ENCODE data around the gene DUSP18.

The DUSP18 gene

GRCh38 chr22:30650508-30651116 is 17.1 kb downstream of the DUSP18 start:
- no peak overlapping the region for H3K9ac ChIP-seq (ENCODE audit: low read length)
- H3K27ac ChIP-seq (ENCODE audit: low read length) = no peak overlapping the region
- no peaks in the 10 kb centered on the region for H3K9me3 ChIP-seq (ENCODE audit: control insufficient read depth, low read depth, low read length)
- no peak overlapping the region for H3K4me3 ChIP-seq (ENCODE audit: low read length)
- H3K27me3 ChIP-seq (ENCODE audit: control insufficient read depth, insufficient read depth, low read length) = no peaks in the 10 kb centered on the region
- no peaks in the 10 kb centered on the region for H3K36me3 ChIP-seq (ENCODE audit: control insufficient read depth, low read depth, low read length)
- H3K4me1 ChIP-seq (ENCODE audit: control insufficient read depth, low read depth, low read length) = no peaks in the 10 kb centered on the region

DNA sequence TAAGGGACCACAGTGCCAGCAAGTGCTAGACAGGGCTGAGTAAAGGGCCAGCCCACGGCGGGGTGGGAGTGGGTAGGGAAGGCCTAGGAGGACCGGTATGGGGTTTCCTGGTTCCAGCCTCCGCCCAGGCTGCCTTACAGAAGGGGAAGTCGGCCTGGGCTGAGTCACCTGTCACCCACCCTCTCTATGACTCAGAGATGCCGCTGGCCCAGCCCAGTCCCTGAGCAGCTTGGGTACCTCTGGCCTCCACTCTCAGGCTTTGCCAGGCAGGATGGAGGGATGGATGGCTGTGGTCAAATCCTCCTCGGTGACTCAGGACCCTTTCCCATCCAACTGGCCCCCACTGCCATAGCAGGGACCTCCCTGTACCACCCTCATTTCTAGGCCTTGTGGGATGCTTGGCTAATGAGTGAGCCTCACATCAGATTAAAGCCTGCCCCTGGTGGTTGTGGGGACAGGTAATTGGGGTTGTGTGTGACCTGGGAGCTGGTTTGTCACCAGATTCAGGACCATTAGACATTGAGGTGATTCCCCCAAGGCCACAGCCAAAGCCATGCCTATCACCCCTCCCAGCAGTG is 18.2 kb downstream of the DUSP18 start:
- no peaks in the 10 kb centered on the region for H3K9me3 ChIP-seq (ENCODE audit: control insufficient read depth, low read depth, low read length)
- no peaks in the 10 kb centered on the region for H3K36me3 ChIP-seq (ENCODE audit: control insufficient read depth, low read depth, low read length)
- H3K9ac ChIP-seq (ENCODE audit: low read length) = no peak overlapping the region
- H3K4me1 ChIP-seq (ENCODE audit: control insufficient read depth, low read depth, low read length) = no peaks in the 10 kb centered on the region
- H3K27ac ChIP-seq (ENCODE audit: low read length) = no peak overlapping the region
- no peaks in the 10 kb centered on the region for H3K27me3 ChIP-seq (ENCODE audit: control insufficient read depth, insufficient read depth, low read length)
- no peak overlapping the region for H3K4me3 ChIP-seq (ENCODE audit: low read length)

GRCh38 chr22:30648825-30649224 is 18.9 kb downstream of the DUSP18 start:
- H3K4me1 ChIP-seq (ENCODE audit: control insufficient read depth, low read depth, low read length) = no peaks in the 10 kb centered on the region
- no peak overlapping the region for H3K4me3 ChIP-seq (ENCODE audit: low read length)
- no peaks in the 10 kb centered on the region for H3K27me3 ChIP-seq (ENCODE audit: control insufficient read depth, insufficient read depth, low read length)
- no peak overlapping the region for H3K9ac ChIP-seq (ENCODE audit: low read length)
- H3K36me3 ChIP-seq (ENCODE audit: control insufficient read depth, low read depth, low read length) = no peaks in the 10 kb centered on the region
- no peaks in the 10 kb centered on the region for H3K9me3 ChIP-seq (ENCODE audit: control insufficient read depth, low read depth, low read length)
- no peak overlapping the region for H3K27ac ChIP-seq (ENCODE audit: low read length)

GRCh38 chr22:30647536-30647935 is 20.1 kb downstream of the DUSP18 start:
- no peak overlapping the region for H3K9ac ChIP-seq (ENCODE audit: low read length)
- no peaks in the 10 kb centered on the region for H3K4me1 ChIP-seq (ENCODE audit: control insufficient read depth, low read depth, low read length)
- no peaks in the 10 kb centered on the region for H3K27me3 ChIP-seq (ENCODE audit: control insufficient read depth, insufficient read depth, low read length)
- H3K36me3 ChIP-seq (ENCODE audit: control insufficient read depth, low read depth, low read length) = no peaks in the 10 kb centered on the region
- no peak overlapping the region for H3K27ac ChIP-seq (ENCODE audit: low read length)
- no peaks in the 10 kb centered on the region for H3K9me3 ChIP-seq (ENCODE audit: control insufficient read depth, low read depth, low read length)
- H3K4me3 ChIP-seq (ENCODE audit: low read length) = no peak overlapping the region

DNA sequence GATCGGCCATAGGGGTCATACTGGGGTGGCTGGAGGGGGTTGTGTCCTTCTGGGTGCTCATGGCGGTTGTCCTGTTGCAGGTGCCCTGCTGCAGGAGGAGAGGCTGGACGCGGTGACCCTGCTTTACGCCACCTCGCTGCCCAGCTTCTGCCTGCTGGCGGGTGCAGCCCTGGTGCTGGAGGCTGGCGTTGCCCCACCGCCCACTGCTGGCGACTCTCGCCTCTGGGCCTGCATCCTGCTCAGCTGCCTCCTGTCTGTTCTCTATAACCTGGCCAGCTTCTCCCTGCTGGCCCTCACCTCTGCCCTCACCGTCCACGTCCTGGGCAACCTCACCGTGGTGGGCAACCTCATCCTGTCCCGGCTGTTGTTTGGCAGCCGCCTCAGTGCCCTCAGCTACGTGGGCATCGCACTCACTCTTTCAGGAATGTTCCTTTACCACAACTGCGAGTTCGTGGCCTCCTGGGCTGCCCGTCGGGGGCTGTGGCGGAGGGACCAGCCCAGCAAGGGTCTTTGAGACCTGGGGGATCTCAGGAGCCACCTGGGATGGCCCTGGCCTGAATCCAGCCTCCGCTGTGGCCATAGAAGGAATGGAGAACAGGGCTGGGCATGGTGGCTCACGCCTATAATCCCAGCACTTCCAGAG is 21.0 kb downstream of the DUSP18 start:
- H3K9ac ChIP-seq (ENCODE audit: low read length) = no peak overlapping the region
- H3K4me1 ChIP-seq (ENCODE audit: control insufficient read depth, low read depth, low read length) = no peaks in the 10 kb centered on the region
- H3K27ac ChIP-seq (ENCODE audit: low read length) = no peak overlapping the region
- no peaks in the 10 kb centered on the region for H3K9me3 ChIP-seq (ENCODE audit: control insufficient read depth, low read depth, low read length)
- no peaks in the 10 kb centered on the region for H3K27me3 ChIP-seq (ENCODE audit: control insufficient read depth, insufficient read depth, low read length)
- no peaks in the 10 kb centered on the region for H3K36me3 ChIP-seq (ENCODE audit: control insufficient read depth, low read depth, low read length)
- no peak overlapping the region for H3K4me3 ChIP-seq (ENCODE audit: low read length)

- Histone ChIP-seq H3K4me3 (ENCODE audit: low read length) (no peak overlapping the region), H3K36me3 (ENCODE audit: control insufficient read depth, low read depth, low read length) (no peaks in the 10 kb centered on the region), H3K9me3 (ENCODE audit: control insufficient read depth, low read depth, low read length) (no peaks in the 10 kb centered on the region), H3K9ac (ENCODE audit: low read length) (no peak overlapping the region), H3K27me3 (ENCODE audit: control insufficient read depth, insufficient read depth, low read length) (no peaks in the 10 kb centered on the region), H3K27ac (ENCODE audit: low read length) (no peak overlapping the region), H3K4me1 (ENCODE audit: control insufficient read depth, low read depth, low read length) (no peaks in the 10 kb centered on the region)
These were observed 24.4 kb downstream of the DUSP18 start for GRCh38 chr22:30643055-30643875.

GRCh38 chr22:30640839-30641430 is 26.7 kb downstream of the DUSP18 start:
- Histone ChIP-seq H3K27me3 (ENCODE audit: control insufficient read depth, insufficient read depth, low read length) (peaks cover 3% of the 10 kb centered on the region), H3K9ac (ENCODE audit: low read length) (no peak overlapping the region), H3K4me1 (ENCODE audit: control insufficient read depth, low read depth, low read length) (peaks cover 3% of the 10 kb centered on the region)

GRCh38 chr22:30640361-30640760 is 27.3 kb downstream of the DUSP18 start:
- Histone ChIP-seq H3K9me3 (ENCODE audit: control insufficient read depth, low read depth, low read length) (no peaks in the 10 kb centered on the region), H3K4me1 (ENCODE audit: control insufficient read depth, low read depth, low read length) (peaks cover 4% of the 10 kb centered on the region), H3K9ac (ENCODE audit: low read length) (no peak overlapping the region), H3K27ac (ENCODE audit: low read length) (no peak overlapping the region), H3K4me3 (ENCODE audit: low read length) (no peak overlapping the region), H3K36me3 (ENCODE audit: control insufficient read depth, low read depth, low read length) (no peaks in the 10 kb centered on the region), H3K27me3 (ENCODE audit: control insufficient read depth, insufficient read depth, low read length) (peaks cover 4% of the 10 kb centered on the region)

More at GRCh38 chr22:30640839-30641430, 26.7 kb downstream of the DUSP18 start:
- H3K4me3 ChIP-seq (ENCODE audit: low read length) = no peak overlapping the region
- no peaks in the 10 kb centered on the region for H3K36me3 ChIP-seq (ENCODE audit: control insufficient read depth, low read depth, low read length)
- no peaks in the 10 kb centered on the region for H3K9me3 ChIP-seq (ENCODE audit: control insufficient read depth, low read depth, low read length)
- H3K27ac ChIP-seq (ENCODE audit: low read length) = no peak overlapping the region

- H3K36me3 ChIP-seq (ENCODE audit: control insufficient read depth, low read depth, low read length) = no peaks in the 10 kb centered on the region
- no peak overlapping the region for H3K27ac ChIP-seq (ENCODE audit: low read length)
- no peak overlapping the region for H3K9ac ChIP-seq (ENCODE audit: low read length)
- no peaks in the 10 kb centered on the region for H3K9me3 ChIP-seq (ENCODE audit: control insufficient read depth, low read depth, low read length)
- peaks cover 4% of the 10 kb centered on the region for H3K27me3 ChIP-seq (ENCODE audit: control insufficient read depth, insufficient read depth, low read length)
- H3K4me1 ChIP-seq (ENCODE audit: control insufficient read depth, low read depth, low read length) = peaks cover 7% of the 10 kb centered on the region
- H3K4me3 ChIP-seq (ENCODE audit: low read length) = no peak overlapping the region
These were observed 30.0 kb downstream of the DUSP18 start for GRCh38 chr22:30637701-30638114.

GRCh38 chr22:30636226-30637077 is 31.2 kb downstream of the DUSP18 start:
- peak overlapping the region; percentile 39 for H3K9ac ChIP-seq (ENCODE audit: low read length)

More at GRCh38 chr22:30636226-30637077, 31.2 kb downstream of the DUSP18 start:
- no peak overlapping the region for H3K27ac ChIP-seq (ENCODE audit: low read length)
- no peaks in the 10 kb centered on the region for H3K9me3 ChIP-seq (ENCODE audit: control insufficient read depth, low read depth, low read length)
- H3K4me3 ChIP-seq (ENCODE audit: low read length) = peak overlapping the region; percentile 55
- peaks cover 4% of the 10 kb centered on the region for H3K27me3 ChIP-seq (ENCODE audit: control insufficient read depth, insufficient read depth, low read length)
- no peaks in the 10 kb centered on the region for H3K36me3 ChIP-seq (ENCODE audit: control insufficient read depth, low read depth, low read length)
- H3K4me1 ChIP-seq (ENCODE audit: control insufficient read depth, low read depth, low read length) = peaks cover 7% of the 10 kb centered on the region
